SK-N-SH treated with all-trans-retinoic acid at 6 μM for 48 hours (cell line): ENCODE results near the gene NXPE1.

ENCODE experiments used
- ATAC-seq: fragments of 200-7000 bp; cut with Tn5 transposase; 3 replicates; pipeline ENCODE4 v1.9.1; 2020; ENCODE audit warnings: mild to moderate bottlenecking, moderate library complexity
- ARNTL ChIP-seq: fragments of 450-650 bp; formaldehyde crosslinking; IDR thresholded peaks from 2 replicates; pipeline ENCODE4 v1.5.0; 2020; ENCODE audit warnings: low read depth, mild to moderate bottlenecking, moderate library complexity, borderline replicate concordance
- BACH2 ChIP-seq: fragments of 250-450 bp; sonication (Bioruptor Pico); IDR thresholded peaks from 2 replicates; pipeline ENCODE4 v1.9.0; 2021; ENCODE audit warnings: mild to moderate bottlenecking, borderline replicate concordance
- CREB5 ChIP-seq: fragments of 250-450 bp; sonication (Bioruptor Pico); IDR thresholded peaks from 2 replicates; pipeline ENCODE4 v1.5.1; 2020; ENCODE audit warnings: low read depth, mild to moderate bottlenecking, moderate library complexity
- CSDC2 ChIP-seq: fragments of 250-450 bp; sonication (Bioruptor Pico); IDR thresholded peaks from 2 replicates; pipeline ENCODE4 v1.5.0; 2020; ENCODE audit warnings: mild to moderate bottlenecking, moderate library complexity
- CSRNP3 ChIP-seq: fragments of 250-450 bp; sonication (Bioruptor Pico); IDR thresholded peaks from 2 replicates; pipeline ENCODE4 v1.5.1; 2021; ENCODE audit warnings: mild to moderate bottlenecking, moderate library complexity
- ESRRG ChIP-seq: fragments of 250-450 bp; sonication (Bioruptor Pico); IDR thresholded peaks from 2 replicates; pipeline ENCODE4 v1.6.1; 2021; ENCODE audit warnings: mild to moderate bottlenecking
- GLIS3 ChIP-seq: fragments of 250-450 bp; sonication (Bioruptor Pico); IDR thresholded peaks from 2 replicates; pipeline ENCODE4 v1.5.0; 2020; ENCODE audit warnings: mild to moderate bottlenecking, moderate library complexity
- ISL1 ChIP-seq: fragments of 250-450 bp; sonication (Bioruptor Pico); IDR thresholded peaks from 2 replicates; pipeline ENCODE4 v2.1.2; 2022; ENCODE audit warnings: mild to moderate bottlenecking, moderate library complexity
- OSR1 ChIP-seq: fragments of 250-450 bp; sonication (Bioruptor Pico); IDR thresholded peaks from 2 replicates; pipeline ENCODE4 v1.8.0; 2022; ENCODE audit warnings: moderate library complexity, mild to moderate bottlenecking, inconsistent platforms
- PATZ1 ChIP-seq: fragments of 250-450 bp; sonication (Bioruptor Pico); IDR thresholded peaks from 2 replicates; pipeline ENCODE4 v1.8.0; 2020; ENCODE audit warnings: mild to moderate bottlenecking, moderate library complexity, borderline replicate concordance
- POU6F1 ChIP-seq: fragments of 250-450 bp; sonication (Bioruptor Pico); IDR thresholded peaks from 2 replicates; pipeline ENCODE4 v1.8.0; 2021; ENCODE audit warnings: low read depth, mild to moderate bottlenecking, moderate library complexity, borderline replicate concordance
- PPARA ChIP-seq: fragments of 250-450 bp; sonication (Bioruptor Pico); IDR thresholded peaks from 2 replicates; pipeline ENCODE4 v1.5.0; 2020; ENCODE audit warnings: mild to moderate bottlenecking, borderline replicate concordance
- SNAI2 ChIP-seq: fragments of 250-450 bp; sonication (Bioruptor Pico); IDR thresholded peaks from 2 replicates; pipeline ENCODE4 v1.5.0; 2020; ENCODE audit warnings: mild to moderate bottlenecking, moderate library complexity
- TCF4 ChIP-seq: fragments of 250-450 bp; sonication (Bioruptor Pico); IDR thresholded peaks from 2 replicates; pipeline ENCODE4 v1.8.0; 2021; ENCODE audit warnings: mild to moderate bottlenecking, moderate library complexity, borderline replicate concordance
- TOX ChIP-seq: fragments of 250-450 bp; sonication (Bioruptor Pico); IDR thresholded peaks from 2 replicates; pipeline ENCODE4 v1.8.0; 2021; ENCODE audit warnings: mild to moderate bottlenecking, moderate library complexity, borderline replicate concordance
- ZC3H10 ChIP-seq: fragments of 250-450 bp; sonication (Bioruptor Pico); IDR thresholded peaks from 2 replicates; pipeline ENCODE4 v1.5.1; 2021; ENCODE audit warnings: mild to moderate bottlenecking, moderate library complexity
- ZFP3 ChIP-seq: fragments of 250-450 bp; sonication (Bioruptor Pico); IDR thresholded peaks from 2 replicates; pipeline ENCODE4 v1.5.0; 2020; ENCODE audit warnings: mild to moderate bottlenecking, moderate library complexity
- ZFP30 ChIP-seq: fragments of 450-650 bp; formaldehyde crosslinking; IDR thresholded peaks from 2 replicates; pipeline ENCODE4 v1.5.0; 2022; ENCODE audit warnings: mild to moderate bottlenecking, moderate library complexity
- ZNF8 ChIP-seq: fragments of 450-650 bp; formaldehyde crosslinking; IDR thresholded peaks from 2 replicates; pipeline ENCODE4 v1.5.0; 2020; ENCODE audit warnings: mild to moderate bottlenecking, moderate library complexity
- TF ChIP-seq, protein P1 (sequence below): fragments of 250-450 bp; sonication (Bioruptor Pico); IDR thresholded peaks from 2 replicates; pipeline ENCODE4 v1.5.0; 2020; ENCODE audit warnings: mild to moderate bottlenecking, moderate library complexity

Gene NXPE1

GRCh38 chr11:114564831-114565230 is 5.2 kb upstream of the NXPE1 start:
- no peak for ATAC-seq
- TF ChIP-seq ZNF8: no peak
- TF ChIP-seq ISL1 (CRISPR knock-in tag): 0 out of 2 replicates have a peak, but pooled peaks have one; percentile 9

GRCh38 chr11:114563077-114563476 is 3.4 kb upstream of the NXPE1 start:
- ATAC-seq: peak; percentile 24; the same call in 2 of the 3 replicates
- no peak for TF ChIP-seq TOX (CRISPR knock-in tag)
- TF ChIP-seq ISL1 (CRISPR knock-in tag): peak; percentile 55; the same call in 1 of the 2 replicates

GRCh38 chr11:114562166-114562916 is 2.7 kb upstream of the NXPE1 start:
- TF ChIP-seq, protein P1, sequence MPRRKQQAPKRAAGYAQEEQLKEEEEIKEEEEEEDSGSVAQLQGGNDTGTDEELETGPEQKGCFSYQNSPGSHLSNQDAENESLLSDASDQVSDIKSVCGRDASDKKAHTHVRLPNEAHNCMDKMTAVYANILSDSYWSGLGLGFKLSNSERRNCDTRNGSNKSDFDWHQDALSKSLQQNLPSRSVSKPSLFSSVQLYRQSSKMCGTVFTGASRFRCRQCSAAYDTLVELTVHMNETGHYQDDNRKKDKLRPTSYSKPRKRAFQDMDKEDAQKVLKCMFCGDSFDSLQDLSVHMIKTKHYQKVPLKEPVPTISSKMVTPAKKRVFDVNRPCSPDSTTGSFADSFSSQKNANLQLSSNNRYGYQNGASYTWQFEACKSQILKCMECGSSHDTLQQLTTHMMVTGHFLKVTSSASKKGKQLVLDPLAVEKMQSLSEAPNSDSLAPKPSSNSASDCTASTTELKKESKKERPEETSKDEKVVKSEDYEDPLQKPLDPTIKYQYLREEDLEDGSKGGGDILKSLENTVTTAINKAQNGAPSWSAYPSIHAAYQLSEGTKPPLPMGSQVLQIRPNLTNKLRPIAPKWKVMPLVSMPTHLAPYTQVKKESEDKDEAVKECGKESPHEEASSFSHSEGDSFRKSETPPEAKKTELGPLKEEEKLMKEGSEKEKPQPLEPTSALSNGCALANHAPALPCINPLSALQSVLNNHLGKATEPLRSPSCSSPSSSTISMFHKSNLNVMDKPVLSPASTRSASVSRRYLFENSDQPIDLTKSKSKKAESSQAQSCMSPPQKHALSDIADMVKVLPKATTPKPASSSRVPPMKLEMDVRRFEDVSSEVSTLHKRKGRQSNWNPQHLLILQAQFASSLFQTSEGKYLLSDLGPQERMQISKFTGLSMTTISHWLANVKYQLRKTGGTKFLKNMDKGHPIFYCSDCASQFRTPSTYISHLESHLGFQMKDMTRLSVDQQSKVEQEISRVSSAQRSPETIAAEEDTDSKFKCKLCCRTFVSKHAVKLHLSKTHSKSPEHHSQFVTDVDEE (CRISPR knock-in tag): no peak
- no peak for TF ChIP-seq PPARA (CRISPR knock-in tag)
- TF ChIP-seq ISL1 (CRISPR knock-in tag): peak; percentile 75
- no peak for TF ChIP-seq TCF4 (CRISPR knock-in tag)
- TF ChIP-seq, all 23 proteins: peak for 1
- peak; percentile 33; the same call in 2 of the 3 replicates for ATAC-seq

GRCh38 chr11:114556135-114556534 is 3.5 kb downstream of the NXPE1 start:
- no peak for TF ChIP-seq GLIS3 (CRISPR knock-in tag)
- no peak for TF ChIP-seq BACH2 (CRISPR knock-in tag)
- no peak for TF ChIP-seq POU6F1
- no peak for TF ChIP-seq ISL1 (CRISPR knock-in tag)
- TF ChIP-seq ZFP30 (CRISPR knock-in tag): no peak
- no peak for TF ChIP-seq ZNF8
- no peak for TF ChIP-seq ZC3H10
- no peak for TF ChIP-seq CSRNP3
- no peak for TF ChIP-seq OSR1 (CRISPR knock-in tag)
- TF ChIP-seq TOX (CRISPR knock-in tag): no peak
- TF ChIP-seq ESRRG: no peak
- no peak for TF ChIP-seq PPARA (CRISPR knock-in tag)
- TF ChIP-seq ARNTL (CRISPR knock-in tag): no peak
- no peak for TF ChIP-seq CSDC2 (CRISPR knock-in tag)
- TF ChIP-seq ZFP3 (CRISPR knock-in tag): no peak
- TF ChIP-seq SNAI2: no peak
- TF ChIP-seq CREB5 (CRISPR knock-in tag): no peak
- ATAC-seq: no peak

DNA sequence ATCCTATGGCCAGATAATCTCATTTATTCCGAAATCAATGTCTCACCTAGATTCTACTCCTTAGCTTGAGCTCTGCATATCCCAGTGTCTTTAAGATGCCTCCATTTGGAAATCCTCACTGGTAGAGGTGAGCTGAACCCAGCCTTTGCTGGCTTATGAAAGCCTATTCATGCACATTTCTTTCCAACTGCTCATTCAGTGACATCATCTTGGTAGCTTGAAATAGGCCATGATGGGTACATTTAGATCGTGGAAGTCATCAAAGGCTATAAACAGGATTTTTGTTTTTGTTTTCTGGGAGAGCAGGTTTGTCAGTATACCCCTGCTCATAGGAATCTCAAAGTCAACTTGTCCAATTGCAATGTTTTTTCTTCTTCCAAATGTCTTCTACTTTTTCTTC is 6.0 kb downstream of the NXPE1 start:
- ATAC-seq: no peak
- TF ChIP-seq CSRNP3 (no peak), ZC3H10 (no peak), ISL1 (CRISPR knock-in tag) (no peak), ZNF8 (no peak), PATZ1 (no peak), ESRRG (no peak), CREB5 (CRISPR knock-in tag) (no peak), CSDC2 (CRISPR knock-in tag) (no peak)
